ENCODE results near the gene ZNF408.

DNA sequence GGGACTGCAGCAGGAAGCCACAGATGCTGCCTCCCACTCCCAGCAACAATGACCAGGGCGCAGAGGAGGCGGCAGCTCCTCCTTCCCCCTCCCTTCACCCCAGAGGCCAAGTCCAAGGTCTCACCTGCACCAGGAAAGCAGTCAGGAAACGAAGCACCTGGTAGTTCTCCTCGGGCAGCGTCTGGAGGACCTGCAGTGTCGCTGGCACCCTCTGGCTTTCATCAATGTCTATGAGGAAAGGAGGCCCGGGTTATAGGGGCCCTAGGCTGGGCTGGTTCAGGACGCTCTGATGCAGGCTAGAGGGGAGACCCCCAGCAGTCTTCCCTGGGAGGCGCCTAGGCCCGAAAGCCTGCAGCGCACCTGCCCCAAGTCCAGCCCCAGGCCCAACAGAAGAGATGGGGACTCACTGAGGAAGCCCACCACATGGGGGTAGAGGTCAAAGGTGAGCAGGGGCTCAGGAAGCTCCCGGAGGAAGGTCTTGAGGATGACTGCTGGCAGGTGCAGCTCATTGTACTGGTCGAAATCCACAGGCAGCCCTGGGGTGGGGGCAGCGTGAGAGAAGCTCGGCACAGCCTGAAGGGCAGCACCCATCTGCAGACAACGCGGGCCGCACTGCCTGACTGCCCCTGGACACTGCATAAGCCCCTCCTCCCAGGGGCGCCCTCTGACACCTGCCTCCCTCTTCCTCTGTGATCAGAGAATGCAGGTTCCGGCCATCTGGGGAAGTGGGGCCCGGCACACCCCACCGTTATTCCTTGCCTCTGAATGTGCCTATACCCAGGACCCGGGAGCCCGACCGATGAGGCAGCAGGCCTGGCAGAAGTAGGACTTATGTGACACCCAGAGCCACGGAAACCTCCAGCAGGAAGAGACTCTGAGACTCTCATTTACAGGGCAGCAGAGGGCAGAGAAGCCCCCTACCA, 21.3 kb upstream of the ZNF408 start:
- TF ChIP-seq, protein P1, sequence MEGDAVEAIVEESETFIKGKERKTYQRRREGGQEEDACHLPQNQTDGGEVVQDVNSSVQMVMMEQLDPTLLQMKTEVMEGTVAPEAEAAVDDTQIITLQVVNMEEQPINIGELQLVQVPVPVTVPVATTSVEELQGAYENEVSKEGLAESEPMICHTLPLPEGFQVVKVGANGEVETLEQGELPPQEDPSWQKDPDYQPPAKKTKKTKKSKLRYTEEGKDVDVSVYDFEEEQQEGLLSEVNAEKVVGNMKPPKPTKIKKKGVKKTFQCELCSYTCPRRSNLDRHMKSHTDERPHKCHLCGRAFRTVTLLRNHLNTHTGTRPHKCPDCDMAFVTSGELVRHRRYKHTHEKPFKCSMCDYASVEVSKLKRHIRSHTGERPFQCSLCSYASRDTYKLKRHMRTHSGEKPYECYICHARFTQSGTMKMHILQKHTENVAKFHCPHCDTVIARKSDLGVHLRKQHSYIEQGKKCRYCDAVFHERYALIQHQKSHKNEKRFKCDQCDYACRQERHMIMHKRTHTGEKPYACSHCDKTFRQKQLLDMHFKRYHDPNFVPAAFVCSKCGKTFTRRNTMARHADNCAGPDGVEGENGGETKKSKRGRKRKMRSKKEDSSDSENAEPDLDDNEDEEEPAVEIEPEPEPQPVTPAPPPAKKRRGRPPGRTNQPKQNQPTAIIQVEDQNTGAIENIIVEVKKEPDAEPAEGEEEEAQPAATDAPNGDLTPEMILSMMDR (IDR thresholded peaks at IDR 0.05; ENCODE audit: extremely low read depth in 1 of 2, insufficient read depth in 1 of 2, low read depth in 1 of 2, low read length in 2 of 2): no peak
- TF ChIP-seq EZH2 (IDR thresholded peaks at IDR 0.05; ENCODE audit: borderline replicate concordance, low read depth, low read length, severe bottlenecking) (no peak), JUN (IDR thresholded peaks at IDR 0.05; ENCODE audit: borderline replicate concordance, insufficient read depth, insufficient read length, low read depth) (no peak), POLR2A (IDR thresholded peaks at IDR 0.05; ENCODE audit: low read depth, low read length) (no peak), POLR2AphosphoS5 (IDR thresholded peaks at IDR 0.05; ENCODE audit: insufficient read depth, low read depth, low read length) (no peak), GATA2 (IDR thresholded peaks at IDR 0.05; ENCODE audit: insufficient read depth, insufficient read length, low read depth, low read length) (no peak), MYC (IDR thresholded peaks at IDR 0.05; ENCODE audit: low read depth, low read length) (no peak), FOS (IDR thresholded peaks at IDR 0.05; ENCODE audit: borderline replicate concordance, insufficient read depth, low read length) (no peak)
- TF ChIP-seq, protein P2, sequence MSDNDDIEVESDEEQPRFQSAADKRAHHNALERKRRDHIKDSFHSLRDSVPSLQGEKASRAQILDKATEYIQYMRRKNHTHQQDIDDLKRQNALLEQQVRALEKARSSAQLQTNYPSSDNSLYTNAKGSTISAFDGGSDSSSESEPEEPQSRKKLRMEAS (IDR thresholded peaks at IDR 0.05; ENCODE audit: insufficient read depth, insufficient read length): no peak

All from endothelial cell of umbilical vein (primary cell).